Mucosa of gallbladder (tissue), 1 donor: ENCODE data around the gene DST. TPM values are rescaled to one million over a fixed set of nuclear protein-coding genes. Genes with fewer than 3 reads are reported as not detected.
"Not testable (repeated sequence)": the region's sequence is repeated elsewhere in the genome, so short reads cannot be mapped to it uniquely, and the experiment has no call there.

Source experiments
- DNase-seq: peaks from one replicate; pipeline ENCODE4 v3.0.0-alpha.2; 2020; ENCODE audit warnings: low spot score
- total RNA-seq: library from RNA; stranded (reverse); gene quantifications from one replicate; pipeline ENCODE4 v1.2.1, GENCODE V29; 2021
- donor health status: DM: no; HTN: no; CAD: no.

The DST gene
- total RNA-seq, 1 donor from 2014 or later = 236 TPM

DNA sequence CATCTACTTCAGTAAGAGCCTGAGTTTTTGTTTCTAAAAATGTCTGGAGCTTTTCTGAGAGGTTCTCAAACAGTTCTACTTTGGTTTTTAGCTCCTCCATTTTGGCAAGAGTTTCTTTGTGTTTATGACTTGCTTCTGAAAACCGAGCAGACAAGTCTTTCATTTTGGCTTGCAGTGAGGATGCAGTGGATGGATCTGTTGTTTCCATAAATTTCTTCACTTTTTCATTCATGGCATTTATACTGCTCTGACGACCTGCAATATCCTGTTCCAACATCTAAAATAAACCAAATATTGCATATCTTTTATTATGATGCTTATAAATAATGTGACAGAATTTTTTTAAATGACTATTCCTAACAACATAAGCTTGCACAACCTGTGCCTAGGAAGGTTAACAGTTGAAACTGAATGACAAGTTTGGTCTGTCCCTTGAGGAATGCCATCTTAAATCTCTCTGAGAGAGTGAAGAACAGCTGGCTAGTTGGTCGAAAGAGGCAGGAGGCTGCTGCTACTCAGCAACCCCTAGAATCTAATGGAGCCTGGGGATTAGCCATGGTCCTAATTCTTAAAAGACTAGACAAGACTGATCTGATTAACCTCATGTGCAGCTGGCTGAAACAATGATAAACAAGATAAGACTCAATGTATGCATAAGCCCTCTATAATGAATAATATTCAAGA is 69.8 kb downstream of the DST start:
- DNase-seq = no peak

DNA sequence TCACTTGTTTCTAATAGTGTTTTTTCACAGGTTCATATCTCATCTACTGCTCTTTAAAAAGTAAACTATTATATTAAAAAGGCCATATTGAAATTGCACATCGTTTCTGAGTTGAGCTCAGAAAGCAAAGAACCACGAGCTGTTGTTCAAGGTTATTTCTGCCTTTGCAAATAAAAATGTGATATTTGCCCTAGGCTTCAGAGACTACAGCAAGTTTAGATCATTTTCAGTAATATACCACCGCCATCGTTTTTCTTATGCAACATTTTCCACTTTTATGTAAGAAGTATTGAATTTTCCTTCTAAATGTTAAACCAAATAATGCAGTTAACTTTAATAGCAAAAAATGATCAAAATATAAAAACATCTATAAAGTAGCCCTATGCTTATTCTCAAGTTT is 71.1 kb downstream of the DST start:
- no peak for DNase-seq

DNA sequence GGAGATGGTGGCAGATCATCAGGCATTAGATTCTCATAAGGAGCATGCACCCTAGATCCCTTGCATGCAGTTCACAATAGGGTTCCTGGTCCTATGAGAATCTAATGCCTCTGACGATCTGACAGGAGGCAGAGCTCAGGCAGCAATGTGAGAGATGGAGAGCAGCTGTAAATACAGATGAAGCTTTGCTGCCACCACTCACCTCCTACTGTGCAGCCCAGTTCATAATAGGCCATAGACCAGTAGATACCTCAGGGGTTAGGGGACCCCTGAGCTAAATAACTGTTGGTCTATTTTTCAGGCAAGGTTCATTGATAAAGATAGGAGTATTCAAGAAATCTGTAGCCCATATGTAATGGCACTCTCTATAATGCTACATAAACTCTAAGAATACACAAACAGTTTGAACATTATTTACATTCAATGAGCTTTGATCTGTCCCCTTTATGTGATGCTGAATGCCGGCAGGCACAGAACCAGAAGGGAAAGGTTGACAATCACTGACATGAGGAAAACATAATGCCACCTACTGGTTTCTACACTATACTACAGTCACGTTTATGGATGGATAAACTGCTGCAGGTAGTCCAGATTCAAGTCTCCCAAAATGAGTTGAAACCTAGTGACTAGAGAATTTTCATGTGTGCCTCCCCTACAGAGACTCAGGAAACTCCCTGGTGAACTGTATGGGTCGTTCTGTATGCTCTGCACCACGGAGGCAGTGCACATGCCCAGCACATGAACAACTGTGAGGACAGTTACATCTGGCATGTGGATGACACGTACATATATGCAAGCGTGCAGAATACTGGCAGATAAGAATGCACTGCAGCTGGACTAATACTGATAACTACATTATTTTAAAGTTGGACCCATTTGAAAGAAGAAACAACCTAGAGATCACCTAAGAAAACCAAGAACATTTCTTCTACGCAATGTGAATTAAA is 72.0 kb downstream of the DST start:
- DNase-seq = no peak

DNA sequence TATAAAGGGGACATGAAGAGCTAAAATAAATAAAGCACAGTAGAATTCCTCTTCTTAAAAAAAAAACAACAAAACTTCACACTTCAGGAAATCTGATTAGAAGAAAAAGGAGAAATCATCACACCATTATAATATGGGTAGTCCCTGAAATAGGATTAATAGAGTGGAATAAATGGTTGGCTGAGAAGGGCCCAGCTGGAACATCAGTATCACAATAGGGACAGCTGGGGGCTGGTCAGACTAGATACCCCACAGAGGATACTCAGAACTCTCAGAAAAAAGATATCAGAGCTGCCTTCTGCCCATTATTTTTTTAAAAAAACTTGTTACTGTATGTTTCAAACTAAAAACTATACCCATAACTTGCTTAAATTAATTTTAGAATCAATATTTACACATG is 75.2 kb downstream of the DST start:
- no peak for DNase-seq

DNA sequence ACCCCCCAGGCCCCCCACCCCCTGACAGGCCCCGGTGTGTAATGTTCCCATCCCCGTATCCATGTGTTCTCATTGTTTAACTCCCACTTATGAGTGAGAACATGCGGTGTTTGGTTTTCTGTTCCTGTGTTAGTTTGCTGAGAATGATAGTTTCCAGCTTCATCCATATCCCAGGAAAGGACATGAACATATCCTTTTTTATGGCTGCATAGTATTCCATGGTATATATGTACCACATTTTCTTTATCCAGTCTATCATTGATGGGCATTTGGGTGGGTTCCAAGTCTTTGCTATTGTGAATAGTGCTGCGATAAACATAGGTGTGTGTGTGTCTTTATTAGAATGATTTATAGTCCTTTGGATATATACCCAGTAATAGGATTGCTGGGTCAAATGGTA is 80.0 kb downstream of the DST start:
- not testable (repeated sequence) for DNase-seq

DNA sequence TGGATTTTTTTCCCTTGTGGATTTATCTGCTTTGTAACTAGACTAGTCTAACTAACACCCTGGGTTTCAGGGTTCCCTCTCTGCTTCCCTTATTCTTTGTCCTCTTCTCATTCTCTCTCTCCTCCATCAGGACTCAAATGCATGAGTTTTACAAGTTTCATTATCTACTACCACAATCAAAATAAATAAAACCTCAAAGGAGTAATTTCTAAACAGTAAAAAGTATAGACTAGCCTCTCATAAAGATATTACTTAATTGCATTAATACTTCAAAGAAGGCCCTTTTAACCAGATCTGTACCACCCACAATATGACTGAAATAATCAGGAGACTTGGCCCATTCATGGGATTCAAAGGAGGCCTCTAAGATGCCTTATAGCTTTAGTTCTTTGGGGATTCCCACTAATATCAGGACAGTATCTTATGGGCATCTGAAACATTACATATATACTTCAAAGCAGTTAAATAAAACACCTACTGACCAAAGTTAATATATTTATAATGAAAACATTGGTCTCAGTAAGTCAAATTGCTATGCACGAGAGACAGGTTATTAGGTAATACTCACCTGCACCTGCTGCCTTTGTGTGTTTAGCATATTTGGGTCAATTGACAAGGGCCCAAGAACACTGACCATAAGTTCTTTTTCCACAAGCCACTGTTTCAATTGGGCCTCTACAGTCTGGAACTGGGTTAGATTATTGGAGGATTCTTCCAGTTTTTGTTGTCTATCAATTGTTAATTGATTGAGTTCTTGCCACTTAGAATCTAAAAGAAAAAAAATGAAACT is 85.7 kb downstream of the DST start:
- DNase-seq = no peak

DNA sequence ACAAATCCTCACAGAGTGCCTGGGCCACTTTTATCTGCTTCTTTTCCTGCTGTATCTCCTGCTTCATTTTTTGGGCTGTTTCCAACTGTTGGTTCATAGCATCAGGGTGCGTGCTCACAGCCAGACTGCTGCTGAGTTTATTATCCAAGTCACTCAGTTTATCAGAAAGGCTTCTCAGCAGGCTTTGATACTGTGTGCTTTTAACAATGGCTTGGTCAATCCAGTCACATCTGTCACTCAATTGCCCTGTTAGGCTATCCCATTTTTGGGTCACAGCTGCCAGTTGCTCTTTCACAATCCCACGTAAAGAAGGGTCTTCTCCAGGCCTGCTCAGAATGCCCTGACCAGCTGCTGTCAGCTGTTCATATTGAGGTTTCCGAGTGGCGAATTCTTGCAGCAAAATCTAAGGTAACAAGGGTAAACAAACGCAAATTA is 87.2 kb downstream of the DST start:
- no peak for DNase-seq

DNA sequence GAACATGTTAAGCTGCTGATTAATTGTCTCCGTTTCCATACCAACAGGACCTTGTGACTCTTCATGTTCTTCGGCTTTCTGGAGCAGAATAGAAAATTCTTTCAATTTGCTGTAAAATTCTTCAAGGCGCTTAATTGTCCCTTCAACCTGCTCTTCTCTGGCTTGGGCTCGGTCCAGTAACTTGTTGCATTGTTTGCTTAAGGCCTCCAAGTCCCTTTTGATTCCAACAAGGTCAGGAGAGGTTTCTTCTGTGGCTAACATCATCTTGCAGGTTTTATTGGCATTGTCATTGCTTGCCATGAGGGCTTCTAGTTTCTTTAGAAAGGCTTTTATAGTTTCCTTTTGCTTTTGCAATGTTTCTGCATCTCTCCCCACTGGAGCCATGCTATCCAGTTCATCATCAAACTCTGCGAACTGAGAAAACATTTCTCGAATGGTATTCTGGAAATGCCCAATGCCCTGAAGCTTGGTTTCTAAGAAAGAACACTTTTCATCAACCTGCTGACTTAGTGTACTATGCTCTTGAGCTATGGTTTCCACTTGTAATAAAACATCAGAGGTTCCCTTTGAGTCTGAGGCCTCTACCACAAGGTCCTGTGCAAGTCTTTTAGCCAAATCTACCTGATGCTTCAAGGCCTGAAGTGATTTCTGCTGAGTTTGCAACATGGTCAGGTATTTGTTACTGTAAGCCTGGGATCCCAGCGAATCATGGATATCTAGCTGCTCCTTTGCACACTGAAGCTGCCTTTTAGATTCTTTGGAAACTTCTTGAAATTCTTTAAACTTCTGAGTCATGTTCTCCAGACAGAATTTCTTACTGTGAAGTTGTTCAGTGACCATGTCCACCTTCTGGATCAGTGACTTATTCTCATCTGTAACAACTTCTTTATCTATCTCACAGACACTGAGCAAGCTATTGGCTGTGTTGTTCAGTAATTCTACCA is 90.2 kb downstream of the DST start:
- DNase-seq = no peak

DNA sequence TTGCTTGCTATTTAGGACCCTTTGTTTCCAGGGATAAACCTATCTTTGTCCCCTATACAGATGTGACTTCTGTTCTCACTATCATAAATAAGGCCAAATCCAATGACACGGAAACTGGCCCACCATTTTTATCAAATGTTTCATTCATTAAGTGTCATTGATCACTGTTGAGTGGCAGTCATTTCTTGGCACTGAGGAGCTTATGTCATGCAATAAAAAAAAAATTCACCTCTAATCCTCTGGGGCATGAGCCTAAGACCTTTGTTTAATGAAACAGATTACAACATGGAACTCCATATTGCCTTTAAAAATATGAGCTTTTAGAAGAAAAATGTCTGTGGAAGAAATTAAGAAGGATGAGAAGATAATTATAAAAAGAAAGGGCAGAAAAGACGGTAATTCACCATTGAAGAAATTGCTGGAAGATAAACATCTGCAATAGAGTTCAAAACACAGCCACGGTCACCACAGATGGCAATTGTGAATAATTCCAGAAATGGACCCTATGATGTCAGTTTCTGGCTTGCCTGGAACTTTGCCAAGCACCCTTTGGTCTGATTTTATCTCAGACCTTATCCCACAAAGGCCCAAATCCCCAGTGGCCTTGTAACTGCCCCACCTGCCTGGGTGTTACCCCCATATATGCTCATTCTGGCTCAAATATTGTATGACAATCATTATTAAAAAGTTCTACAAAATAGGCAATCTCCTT is 91.1 kb downstream of the DST start:
- no peak for DNase-seq

DNA sequence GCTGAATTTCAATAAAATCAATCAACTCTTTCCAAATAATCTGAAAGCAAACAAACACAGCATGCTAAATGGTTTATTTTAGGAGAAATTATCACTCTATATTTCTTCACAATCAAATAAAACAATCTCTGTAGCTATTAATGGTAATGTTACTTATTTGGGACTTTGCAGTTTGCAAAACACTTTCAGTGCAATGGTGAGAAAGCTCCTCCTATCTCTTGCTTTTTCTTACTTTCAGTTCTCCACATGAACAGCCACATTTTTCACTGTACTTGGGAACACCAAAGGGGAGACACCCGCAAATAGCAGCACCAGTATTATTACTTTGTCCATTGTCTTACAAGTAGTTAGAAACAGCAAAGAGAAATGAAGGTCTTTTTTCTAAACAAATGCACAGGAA is 92.4 kb downstream of the DST start:
- DNase-seq = no peak

DNA sequence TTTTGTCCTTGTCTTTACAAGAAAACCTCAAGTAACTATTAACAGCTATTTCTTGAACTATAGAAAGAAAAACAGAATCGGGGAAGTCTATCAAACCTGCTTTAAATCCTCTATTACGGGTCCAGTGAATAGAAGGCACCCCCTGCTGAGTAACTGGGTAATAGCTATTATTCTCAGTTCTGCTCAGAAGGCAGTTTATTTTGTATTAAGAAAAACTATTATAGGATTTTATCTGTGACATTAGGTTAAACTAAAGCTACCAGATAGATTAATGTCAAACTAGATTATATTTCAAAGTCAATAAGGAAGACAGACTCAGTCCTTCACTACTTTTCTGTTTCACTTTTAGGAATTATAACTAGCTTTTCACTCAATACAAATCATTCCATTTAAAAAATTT is 93.7 kb downstream of the DST start:
- no peak for DNase-seq

DNA sequence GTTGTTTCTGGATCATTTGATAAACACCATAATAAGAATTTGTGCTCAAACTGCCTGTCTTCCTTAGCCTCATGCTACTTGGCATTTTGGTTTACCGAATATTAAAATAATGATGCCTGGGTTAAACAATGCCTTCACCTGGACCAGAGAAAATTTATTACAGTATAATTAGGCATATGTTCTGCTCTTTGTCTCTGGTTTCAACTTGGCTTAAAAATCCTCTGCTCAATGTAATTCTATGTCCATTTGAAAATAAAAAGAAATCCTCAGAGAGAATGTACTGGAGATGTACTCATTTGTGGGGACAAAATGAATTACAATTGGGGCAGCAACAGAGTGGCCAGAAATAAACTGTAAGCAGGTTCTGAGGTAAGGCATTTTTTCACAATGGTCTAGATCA is 95.0 kb downstream of the DST start:
- no peak for DNase-seq

DNA sequence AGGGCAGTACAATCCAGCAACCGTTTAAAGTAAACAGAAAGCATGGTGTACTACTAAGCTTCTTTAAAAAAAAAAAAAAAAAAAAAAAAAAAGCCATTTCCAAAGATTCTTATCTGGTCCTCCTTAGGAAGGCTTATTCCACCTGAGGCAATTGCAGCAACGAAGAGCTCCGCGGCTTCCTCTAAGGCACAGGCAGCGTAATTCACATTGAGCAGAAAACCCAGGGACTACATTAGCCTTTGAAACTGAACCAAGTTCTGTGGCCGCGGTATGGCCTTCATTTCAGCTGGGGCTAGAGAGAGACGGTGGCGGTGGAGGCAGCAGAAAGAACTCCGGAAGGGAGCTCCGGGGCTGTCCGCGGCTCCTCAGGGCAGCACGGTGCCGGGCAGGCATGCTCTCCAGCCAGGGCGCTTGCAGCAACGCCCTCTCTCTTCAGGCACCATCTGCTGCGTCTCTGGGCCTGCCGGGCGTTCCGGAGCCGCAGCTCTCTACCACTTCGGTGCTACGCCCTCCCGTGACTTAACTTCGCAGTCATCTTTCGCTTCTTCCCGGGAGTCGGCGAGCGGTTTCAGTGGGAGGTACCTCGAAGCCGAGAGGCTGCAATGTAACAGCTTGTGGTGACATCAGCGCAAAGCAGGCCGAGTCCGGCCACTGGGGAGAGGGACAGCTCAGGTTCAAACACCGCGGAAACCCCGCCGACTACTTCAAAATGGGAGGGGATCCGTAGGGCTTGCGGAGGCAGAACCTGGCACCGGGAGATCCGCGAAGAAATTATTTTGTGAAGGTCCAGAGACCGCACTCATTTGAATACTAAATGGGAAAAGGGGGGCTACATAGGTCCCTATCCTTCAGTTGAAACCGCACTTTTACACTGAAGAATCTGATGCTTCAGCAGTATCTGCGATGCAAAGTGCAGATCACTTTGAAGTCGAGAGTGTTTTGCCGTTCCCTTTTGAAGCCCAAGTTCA is 100.0 kb downstream of the DST start:
- peak; percentile 94 for DNase-seq

DNA sequence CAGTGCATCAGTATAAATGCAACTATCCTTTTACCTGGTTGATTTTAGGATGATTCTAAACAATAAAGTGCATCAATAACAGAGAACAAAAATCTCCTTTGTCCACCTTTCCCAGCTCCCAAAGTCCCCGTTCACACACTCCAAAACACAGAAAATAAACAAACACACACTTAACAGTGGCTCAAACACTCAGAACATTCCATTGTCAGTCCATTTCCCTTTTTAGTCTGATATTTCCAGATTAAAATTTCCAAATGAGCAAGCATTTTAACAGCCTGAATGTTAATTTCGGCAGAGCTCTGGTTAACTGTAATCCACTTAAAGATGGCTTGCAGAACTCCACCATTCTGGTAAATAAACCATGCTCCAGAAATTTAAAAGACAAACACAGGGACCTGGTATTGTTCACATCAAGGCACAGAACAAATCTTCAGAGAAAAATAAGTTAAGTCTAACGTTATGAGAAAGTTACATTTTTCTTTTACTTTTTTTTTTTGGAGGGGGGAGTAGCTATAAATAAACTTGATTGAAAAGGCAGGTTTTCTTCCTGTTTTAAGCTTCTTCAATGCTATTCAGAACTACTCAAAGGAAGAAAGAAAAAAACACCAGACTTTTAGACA is 100.8 kb downstream of the DST start:
- no peak for DNase-seq

DNA sequence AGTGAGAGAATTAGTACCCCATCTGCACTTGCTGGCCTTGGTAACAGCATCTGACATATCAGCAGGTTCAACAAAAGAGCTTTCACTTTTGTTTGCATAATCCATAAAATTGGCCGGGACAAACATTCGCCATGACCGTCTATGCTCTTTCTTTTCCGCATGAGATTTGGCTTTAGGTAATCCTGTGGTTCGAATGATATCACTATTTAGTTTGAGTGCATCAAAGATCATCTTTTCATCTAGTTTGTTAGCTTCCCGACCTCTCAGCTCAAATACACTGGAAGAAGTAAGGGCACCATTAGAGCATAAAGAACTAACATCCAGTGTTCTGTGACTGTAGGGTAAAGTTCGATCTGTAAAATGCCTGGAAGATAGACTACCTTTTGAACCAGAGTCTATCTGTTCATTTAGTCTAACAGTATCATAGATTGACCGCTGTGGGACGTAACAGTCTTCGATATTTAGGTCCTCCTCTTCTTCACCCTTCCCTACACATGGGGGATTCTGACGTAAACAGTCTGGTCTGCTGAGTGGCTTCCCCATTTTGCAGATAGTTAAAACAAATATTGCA is 101.6 kb downstream of the DST start:
- no peak for DNase-seq

DNA sequence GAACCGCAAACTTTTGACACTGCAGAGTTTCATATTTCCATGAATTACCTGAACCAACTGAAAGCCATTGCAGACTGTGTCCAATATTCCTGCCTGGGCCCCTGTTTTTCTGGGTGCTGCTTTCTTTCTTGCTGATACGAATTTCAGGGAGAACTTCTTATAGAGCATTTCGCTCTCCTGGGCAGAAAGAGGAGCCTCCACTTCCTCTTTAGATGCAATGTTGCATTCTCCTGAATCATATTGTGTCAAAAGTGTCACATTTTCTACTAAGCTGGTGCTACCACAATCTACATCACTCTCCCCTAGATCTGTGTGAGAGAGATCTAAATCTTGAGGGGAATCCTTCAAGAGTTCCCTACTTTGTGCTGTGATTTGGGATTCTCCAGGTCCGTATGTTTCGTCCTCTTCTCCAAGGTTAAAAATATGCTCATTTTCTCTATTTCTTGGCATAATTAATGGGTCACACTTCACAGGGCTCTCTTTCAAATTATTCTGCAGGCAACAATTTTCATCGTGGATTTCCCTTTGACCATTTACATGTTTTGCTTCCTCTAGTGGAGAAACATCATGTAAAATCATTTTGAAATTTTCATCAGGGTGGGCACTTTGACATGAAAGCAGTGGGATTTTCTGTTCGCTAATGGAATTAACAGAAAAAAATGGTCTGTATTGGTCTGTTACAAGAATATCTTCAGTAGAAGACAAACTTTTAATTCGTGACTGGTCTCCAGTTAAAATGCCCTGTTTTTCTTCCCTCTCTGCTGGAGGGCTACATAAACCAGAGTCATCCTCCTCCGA is 102.3 kb downstream of the DST start:
- DNase-seq = no peak

DNA sequence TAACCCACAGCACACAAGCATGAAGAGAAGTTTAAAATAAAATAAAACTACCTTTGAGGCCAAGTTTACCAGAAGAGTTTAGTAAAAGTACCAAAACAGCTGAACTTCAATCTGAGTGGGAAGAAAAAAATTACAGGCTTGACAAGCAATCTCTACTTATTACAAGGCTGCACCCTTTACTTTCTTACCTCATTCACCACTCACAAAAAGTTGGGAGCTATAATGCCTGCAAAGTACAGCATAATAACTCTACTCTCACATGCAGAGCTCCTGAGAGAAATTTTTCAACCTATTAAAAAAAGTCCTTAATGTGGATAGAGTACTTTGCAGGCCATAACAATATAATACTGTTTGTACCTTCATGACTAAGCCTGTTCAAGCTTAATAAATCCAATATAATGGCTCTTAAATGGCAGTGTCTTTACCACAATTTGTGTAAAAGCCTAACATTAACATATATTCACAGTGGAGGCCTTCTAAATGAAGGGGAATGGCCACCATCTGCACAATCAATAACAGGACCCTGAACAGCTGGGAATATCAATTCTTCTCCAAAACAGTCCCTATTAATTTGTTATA is 103.1 kb downstream of the DST start:
- DNase-seq = no peak
